Measurements from ENCODE around the gene HECTD4. TPM values are rescaled to one million over a fixed set of nuclear protein-coding genes. Genes with fewer than 3 reads are reported as not detected.

HECTD4 gene
- total RNA-seq, 1 donor: 29.0 TPM

- peaks cover 37% of the 10 kb centered on the region for H3K36me3 ChIP-seq (ENCODE audit: insufficient read depth, low read length)
- no peak overlapping the region for H3K4me3 ChIP-seq (ENCODE audit: insufficient read depth, low read length)
- TF ChIP-seq CTCF (IDR thresholded peaks at IDR 0.05; ENCODE audit: extremely low read depth, low read depth, low read length): no peak
- no peaks in the 10 kb centered on the region for H3K79me2 ChIP-seq (ENCODE audit: insufficient read depth, low read length)
- H2AFZ ChIP-seq (ENCODE audit: low read length): no peak overlapping the region
- H3K27ac ChIP-seq (ENCODE audit: low read depth, low read length): no peak overlapping the region
- H3K4me1 ChIP-seq (ENCODE audit: insufficient read depth, low read length): no peaks in the 10 kb centered on the region
- H3K4me2 ChIP-seq (ENCODE audit: insufficient read depth, low read length): no peak overlapping the region
- DNase-seq (ENCODE audit: insufficient read length, low spot score, missing footprints): no peak
- no peaks in the 10 kb centered on the region for H4K20me1 ChIP-seq (ENCODE audit: insufficient read depth, low read length)
- no peaks in the 10 kb centered on the region for H3K27me3 ChIP-seq (ENCODE audit: insufficient read depth, low read length)
- no peaks in the 10 kb centered on the region for H3K9me3 ChIP-seq (ENCODE audit: low read depth, low read length)
Measured at GRCh38 chr12:112199136-112199535, 183.1 kb downstream of the HECTD4 start.

GRCh38 chr12:112198120-112198733, 184.0 kb downstream of the HECTD4 start:
- Histone ChIP-seq H2AFZ (ENCODE audit: low read length) (no peak overlapping the region), H3K27me3 (ENCODE audit: insufficient read depth, low read length) (no peaks in the 10 kb centered on the region), H3K36me3 (ENCODE audit: insufficient read depth, low read length) (peaks cover 39% of the 10 kb centered on the region), H3K4me3 (ENCODE audit: insufficient read depth, low read length) (no peak overlapping the region), H3K79me2 (ENCODE audit: insufficient read depth, low read length) (no peaks in the 10 kb centered on the region), H3K4me1 (ENCODE audit: insufficient read depth, low read length) (no peaks in the 10 kb centered on the region), H4K20me1 (ENCODE audit: insufficient read depth, low read length) (no peaks in the 10 kb centered on the region), H3K27ac (ENCODE audit: low read depth, low read length) (no peak overlapping the region), H3K9me3 (ENCODE audit: low read depth, low read length) (no peaks in the 10 kb centered on the region), H3K4me2 (ENCODE audit: insufficient read depth, low read length) (no peak overlapping the region)
- TF ChIP-seq CTCF (IDR thresholded peaks at IDR 0.05; ENCODE audit: extremely low read depth, low read depth, low read length): peak; percentile 70
- peak; percentile 93 for DNase-seq (ENCODE audit: insufficient read length, low spot score, missing footprints)

GRCh38 chr12:112196196-112196875, 185.9 kb downstream of the HECTD4 start:
- no peaks in the 10 kb centered on the region for H3K9me3 ChIP-seq (ENCODE audit: low read depth, low read length)
- H2AFZ ChIP-seq (ENCODE audit: low read length): no peak overlapping the region
- H3K79me2 ChIP-seq (ENCODE audit: insufficient read depth, low read length): no peaks in the 10 kb centered on the region
- no peak overlapping the region for H3K27ac ChIP-seq (ENCODE audit: low read depth, low read length)
- no peak for TF ChIP-seq CTCF (IDR thresholded peaks at IDR 0.05; ENCODE audit: extremely low read depth, low read depth, low read length)
- no peak overlapping the region for H3K4me2 ChIP-seq (ENCODE audit: insufficient read depth, low read length)
- no peaks in the 10 kb centered on the region for H3K4me1 ChIP-seq (ENCODE audit: insufficient read depth, low read length)
- no peak overlapping the region for H3K4me3 ChIP-seq (ENCODE audit: insufficient read depth, low read length)
- H3K27me3 ChIP-seq (ENCODE audit: insufficient read depth, low read length): no peaks in the 10 kb centered on the region
- no peaks in the 10 kb centered on the region for H4K20me1 ChIP-seq (ENCODE audit: insufficient read depth, low read length)
- peaks cover 48% of the 10 kb centered on the region for H3K36me3 ChIP-seq (ENCODE audit: insufficient read depth, low read length)
- DNase-seq (ENCODE audit: insufficient read length, low spot score, missing footprints): no peak

- TF ChIP-seq CTCF (IDR thresholded peaks at IDR 0.05; ENCODE audit: extremely low read depth, low read depth, low read length): no peak
Measured at GRCh38 chr12:112194601-112195247, 187.5 kb downstream of the HECTD4 start.

More at GRCh38 chr12:112194601-112195247, 187.5 kb downstream of the HECTD4 start:
- no peak overlapping the region for H3K27ac ChIP-seq (ENCODE audit: low read depth, low read length)
- no peak overlapping the region for H3K4me2 ChIP-seq (ENCODE audit: insufficient read depth, low read length)
- H3K4me3 ChIP-seq (ENCODE audit: insufficient read depth, low read length): no peak overlapping the region
- no peaks in the 10 kb centered on the region for H3K4me1 ChIP-seq (ENCODE audit: insufficient read depth, low read length)
- no peaks in the 10 kb centered on the region for H3K27me3 ChIP-seq (ENCODE audit: insufficient read depth, low read length)
- no peaks in the 10 kb centered on the region for H3K9me3 ChIP-seq (ENCODE audit: low read depth, low read length)
- H4K20me1 ChIP-seq (ENCODE audit: insufficient read depth, low read length): no peaks in the 10 kb centered on the region
- peaks cover 50% of the 10 kb centered on the region for H3K36me3 ChIP-seq (ENCODE audit: insufficient read depth, low read length)
- no peaks in the 10 kb centered on the region for H3K79me2 ChIP-seq (ENCODE audit: insufficient read depth, low read length)
- H2AFZ ChIP-seq (ENCODE audit: low read length): no peak overlapping the region
- DNase-seq (ENCODE audit: insufficient read length, low spot score, missing footprints): no peak
